Parathyroid adenoma (tissue), 2 donors: ENCODE results near the gene SKA2.
A peak's percentile ranks its signal among the peaks of the same experiment; 100 is the strongest.

ENCODE experiments used
- H2AFZ ChIP-seq: fragments of 300-600 bp; sonication (generic); one replicate; pipeline ENCODE4 v1.7.0; 2017; ENCODE audit warnings: antibody characterized with exemption, mild to moderate bottlenecking
- H3K27ac ChIP-seq: fragments of 300-600 bp; sonication (generic); one replicate; pipeline ENCODE4 v1.7.0; 2017
- H3K27me3 ChIP-seq: fragments of 300-600 bp; sonication (generic); one replicate; pipeline ENCODE4 v1.7.0; 2017; ENCODE audit warnings: low read length; ENCODE audit not compliant: control insufficient read depth, insufficient read depth
- H3K36me3 ChIP-seq: fragments of 300-600 bp; sonication (generic); one replicate; pipeline ENCODE4 v1.7.0; 2017; ENCODE audit warnings: low read length; ENCODE audit not compliant: control insufficient read depth, insufficient read depth
- H3K4me1 ChIP-seq: fragments of 300-600 bp; sonication (generic); one replicate; pipeline ENCODE4 v1.7.0; 2017; ENCODE audit warnings: control low read depth
- H3K4me2 ChIP-seq: fragments of 300-600 bp; sonication (generic); one replicate; pipeline ENCODE4 v1.7.0; 2017; ENCODE audit warnings: low read length
- H3K4me3 ChIP-seq: fragments of 300-600 bp; sonication (generic); one replicate; pipeline ENCODE4 v1.7.0; 2017; ENCODE audit warnings: low read depth, low read length
- H3K79me2 ChIP-seq: fragments of 300-600 bp; sonication (generic); one replicate; pipeline ENCODE4 v1.7.0; 2017; ENCODE audit warnings: control low read depth
- H3K9ac ChIP-seq: fragments of 300-600 bp; sonication (generic); one replicate; pipeline ENCODE4 v1.7.0; 2017; ENCODE audit warnings: mild to moderate bottlenecking
- H3K9me3 ChIP-seq: fragments of 300-600 bp; sonication (generic); one replicate; pipeline ENCODE4 v1.7.0; 2017; ENCODE audit warnings: low read length; ENCODE audit not compliant: control insufficient read depth
- TF ChIP-seq, protein P1 (sequence below): fragments of 300-600 bp; sonication (generic); IDR thresholded peaks from one replicate; pipeline ENCODE4 v1.7.0; 2017; ENCODE audit warnings: antibody characterized with exemption, mild to moderate bottlenecking
- donor health status: primary hyperparathyroidism.

The SKA2 gene

GRCh38 chr17:59165933-59166342, 11.0 kb upstream of the SKA2 start:
- H3K36me3 ChIP-seq = no peaks in the 10 kb centered on the region

DNA sequence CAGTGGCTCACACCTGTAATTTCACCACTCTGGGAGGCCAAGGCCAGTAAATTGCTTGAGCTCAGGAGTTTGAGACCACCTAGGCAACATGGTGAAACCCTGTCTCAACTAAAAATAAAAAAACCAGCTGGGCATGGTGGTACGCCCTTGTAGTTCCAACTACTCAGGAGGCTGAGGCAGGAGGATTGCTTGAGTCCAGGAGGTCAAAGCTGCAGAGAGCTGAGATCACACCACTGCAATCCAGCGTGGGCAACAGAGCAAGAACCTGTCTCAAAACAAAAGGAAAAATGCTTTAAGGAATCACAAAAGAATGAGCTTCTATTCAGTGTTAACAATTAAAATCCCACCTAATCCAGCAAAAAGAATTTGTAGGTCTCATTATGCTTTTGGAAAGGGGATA, 6.5 kb upstream of the SKA2 start:
- TF ChIP-seq, protein P1, sequence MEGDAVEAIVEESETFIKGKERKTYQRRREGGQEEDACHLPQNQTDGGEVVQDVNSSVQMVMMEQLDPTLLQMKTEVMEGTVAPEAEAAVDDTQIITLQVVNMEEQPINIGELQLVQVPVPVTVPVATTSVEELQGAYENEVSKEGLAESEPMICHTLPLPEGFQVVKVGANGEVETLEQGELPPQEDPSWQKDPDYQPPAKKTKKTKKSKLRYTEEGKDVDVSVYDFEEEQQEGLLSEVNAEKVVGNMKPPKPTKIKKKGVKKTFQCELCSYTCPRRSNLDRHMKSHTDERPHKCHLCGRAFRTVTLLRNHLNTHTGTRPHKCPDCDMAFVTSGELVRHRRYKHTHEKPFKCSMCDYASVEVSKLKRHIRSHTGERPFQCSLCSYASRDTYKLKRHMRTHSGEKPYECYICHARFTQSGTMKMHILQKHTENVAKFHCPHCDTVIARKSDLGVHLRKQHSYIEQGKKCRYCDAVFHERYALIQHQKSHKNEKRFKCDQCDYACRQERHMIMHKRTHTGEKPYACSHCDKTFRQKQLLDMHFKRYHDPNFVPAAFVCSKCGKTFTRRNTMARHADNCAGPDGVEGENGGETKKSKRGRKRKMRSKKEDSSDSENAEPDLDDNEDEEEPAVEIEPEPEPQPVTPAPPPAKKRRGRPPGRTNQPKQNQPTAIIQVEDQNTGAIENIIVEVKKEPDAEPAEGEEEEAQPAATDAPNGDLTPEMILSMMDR = no peak

More at GRCh38 chr17:59165933-59166342, 11.0 kb upstream of the SKA2 start:
- H3K9ac ChIP-seq = no peak overlapping the region
- peak overlapping the region; percentile 3 for H2AFZ ChIP-seq
- TF ChIP-seq, protein P1 = peak; percentile 40
- no peak overlapping the region for H3K4me2 ChIP-seq
- H3K4me1 ChIP-seq = no peaks in the 10 kb centered on the region
- no peaks in the 10 kb centered on the region for H3K9me3 ChIP-seq
- no peaks in the 10 kb centered on the region for H3K79me2 ChIP-seq
- no peak overlapping the region for H3K27ac ChIP-seq
- H3K27me3 ChIP-seq = no peaks in the 10 kb centered on the region
- no peak overlapping the region for H3K4me3 ChIP-seq

DNA sequence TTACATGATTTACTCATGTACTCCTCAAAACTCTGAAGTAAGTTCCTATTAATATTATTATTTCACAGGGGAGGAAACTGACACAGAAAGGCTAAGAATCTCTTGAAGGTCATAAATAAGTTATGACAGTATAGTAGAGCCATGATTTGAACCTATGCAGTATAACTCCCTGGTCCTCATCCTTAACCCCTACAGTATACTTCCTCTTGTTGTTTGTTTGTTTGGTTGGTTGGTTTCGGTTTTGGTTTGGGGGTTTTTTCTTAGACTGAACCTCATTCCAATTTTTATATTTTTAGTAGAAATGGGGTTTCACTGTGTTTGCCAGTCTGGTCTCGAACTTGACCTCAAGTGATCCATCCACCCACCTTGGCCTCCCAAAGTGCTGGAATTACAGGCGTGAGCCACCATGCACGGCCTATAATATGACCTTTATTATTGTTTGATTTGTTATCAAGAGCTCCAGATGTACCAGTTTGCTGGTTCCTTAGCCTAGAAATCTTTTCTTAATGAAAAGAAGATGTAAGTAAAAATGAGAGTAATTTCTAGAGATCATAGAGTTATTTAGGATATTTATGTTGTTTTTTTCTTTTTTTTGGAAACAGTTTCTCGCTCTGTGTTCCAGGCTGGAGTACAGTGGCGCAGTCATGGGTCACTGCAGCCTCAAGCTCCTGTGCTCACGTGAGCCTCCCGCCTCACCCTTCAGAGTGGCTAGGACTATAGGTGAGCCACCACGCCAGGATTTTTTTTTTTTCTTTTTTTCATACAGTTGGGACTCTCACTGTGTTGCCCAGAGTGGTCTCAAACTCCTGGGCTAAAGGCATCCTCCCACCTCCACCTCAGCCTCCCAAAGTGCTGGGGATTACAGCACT, 5.4 kb upstream of the SKA2 start:
- no peak overlapping the region for H3K4me2 ChIP-seq
- H3K4me3 ChIP-seq = no peak overlapping the region
- H3K27ac ChIP-seq = no peak overlapping the region
- H2AFZ ChIP-seq = no peak overlapping the region
- TF ChIP-seq, protein P1 = no peak
- no peak overlapping the region for H3K9ac ChIP-seq
- H3K4me1 ChIP-seq = no peaks in the 10 kb centered on the region
- no peaks in the 10 kb centered on the region for H3K79me2 ChIP-seq
- no peaks in the 10 kb centered on the region for H3K36me3 ChIP-seq
- H3K27me3 ChIP-seq = no peaks in the 10 kb centered on the region
- H3K9me3 ChIP-seq = no peaks in the 10 kb centered on the region

More for the DNA sequence above, 6.5 kb upstream of the SKA2 start:
- H3K9me3 ChIP-seq = no peaks in the 10 kb centered on the region
- H3K4me3 ChIP-seq = no peak overlapping the region
- H3K4me2 ChIP-seq = no peak overlapping the region
- H3K79me2 ChIP-seq = no peaks in the 10 kb centered on the region
- no peak overlapping the region for H3K9ac ChIP-seq
- H3K36me3 ChIP-seq = no peaks in the 10 kb centered on the region
- no peaks in the 10 kb centered on the region for H3K4me1 ChIP-seq
- no peak overlapping the region for H2AFZ ChIP-seq
- no peaks in the 10 kb centered on the region for H3K27me3 ChIP-seq
- no peak overlapping the region for H3K27ac ChIP-seq

GRCh38 chr17:59155439-59156177, 622 bp upstream of the SKA2 start, which contains the start of gene PRR11:
Gene PRR11 (plus strand): TSS chr17:59155746. CDS start chr17:59169753, 14,007 bp downstream.
- Histone ChIP-seq H3K4me3 (peak within 1 kb of the TSS; percentile 87), H3K27me3 (no peaks in the 10 kb centered on the region), H3K4me1 (no peaks in the 10 kb centered on the region), H3K79me2 (peaks cover under 1% of the 10 kb centered on the region), H3K9me3 (no peaks in the 10 kb centered on the region), H2AFZ (peak within 1 kb of the TSS; percentile 85), H3K4me2 (peak within 1 kb of the TSS; percentile 76), H3K36me3 (no peaks in the 10 kb centered on the region), H3K9ac (peak within 1 kb of the TSS; percentile 28), H3K27ac (peak within 1 kb of the TSS; percentile 87)
- TF ChIP-seq, protein P1 = no peak
